HepG2 (cell line): ENCODE results near the gene BLOC1S4. TPM values are rescaled to one million over a fixed set of nuclear protein-coding genes. Genes with fewer than 3 reads are reported as not detected.
A peak's percentile ranks its signal among the peaks of the same experiment; 100 is the strongest.

ENCODE experiments used
- MED1 ChIP-seq: sonication (generic); formaldehyde crosslinking; IDR thresholded peaks from 2 replicates; pipeline ENCODE4 v1.4.0; 2020; ENCODE audit warnings: missing genetic modification reagents
- MIXL1 ChIP-seq: IDR thresholded peaks from 2 replicates; pipeline ENCODE4 v1.6.1; 2016
- NFE2L1 ChIP-seq: sonication (generic); formaldehyde crosslinking; IDR thresholded peaks from 2 replicates; pipeline ENCODE4 v1.4.0; 2020; ENCODE audit warnings: missing genetic modification reagents, mild to moderate bottlenecking, borderline replicate concordance
- NFIC ChIP-seq: IDR thresholded peaks from 2 replicates; pipeline ENCODE4 v1.6.1; 2012; ENCODE audit warnings: mild to moderate bottlenecking, low read length, inconsistent platforms
- PHF5A ChIP-seq: IDR thresholded peaks from one replicate; pipeline ENCODE4 v1.6.1; 2018; ENCODE audit warnings: low read depth, missing genetic modification reagents; ENCODE audit not compliant: unreplicated experiment
- RARG ChIP-seq: sonication (generic); formaldehyde crosslinking; IDR thresholded peaks from 2 replicates; pipeline ENCODE4 v1.4.0; 2020; ENCODE audit warnings: low read depth, mild to moderate bottlenecking, missing genetic modification reagents
- SPEN ChIP-seq: sonication (generic); formaldehyde crosslinking; IDR thresholded peaks from 2 replicates; pipeline ENCODE4 v1.5.1; 2020; ENCODE audit warnings: low read depth, mild to moderate bottlenecking, missing genetic modification reagents
- SRSF4 ChIP-seq: fragments of 200-400 bp; formaldehyde crosslinking; IDR thresholded peaks from one replicate; pipeline ENCODE4 v1.6.1; 2018; ENCODE audit warnings: mild to moderate bottlenecking, low read depth, low read length, moderate library complexity; ENCODE audit not compliant: poor library complexity, severe bottlenecking
- THAP11 ChIP-seq: IDR thresholded peaks from 2 replicates; pipeline ENCODE4 v1.6.1; 2016; ENCODE audit warnings: missing biosample characterization, missing genetic modification reagents
- ZNF180 ChIP-seq: sonication (generic); formaldehyde crosslinking; IDR thresholded peaks from 2 replicates; pipeline ENCODE4 v1.4.0; 2020; ENCODE audit warnings: low read depth, missing genetic modification reagents, borderline replicate concordance
- ZNF543 ChIP-seq: sonication (generic); formaldehyde crosslinking; IDR thresholded peaks from 2 replicates; pipeline ENCODE4 v1.4.0; 2020; ENCODE audit warnings: mild to moderate bottlenecking, missing genetic modification reagents
- ZNF607 ChIP-seq: sonication (generic); formaldehyde crosslinking; IDR thresholded peaks from 2 replicates; pipeline ENCODE4 v1.5.1; 2020; ENCODE audit warnings: missing genetic modification reagents, mild to moderate bottlenecking, borderline replicate concordance
- ZNF768 ChIP-seq: sonication (generic); formaldehyde crosslinking; IDR thresholded peaks from 2 replicates; pipeline ENCODE4 v1.4.0; 2020; ENCODE audit warnings: missing genetic modification reagents
- ZNF775 ChIP-seq: sonication (generic); formaldehyde crosslinking; IDR thresholded peaks from 2 replicates; pipeline ENCODE4 v1.4.0; 2020; ENCODE audit warnings: missing genetic modification reagents, mild to moderate bottlenecking, moderate library complexity, borderline replicate concordance
- polyA plus RNA-seq, 8 experiments: library from polyadenylated mRNA; depleted of rRNA in 3 of 8; stranded (reverse) in 7 of 8; unstranded in 1 of 8; fragments of >200 nt; fragmentation: Illumina TruSeq in 4 of 8; extraction: Trizol in 4 of 8; gene quantifications; 2 replicates each; pipeline versions ENCODE4 v1.2.1 to v1.2.3, GENCODE V29; 2011 to 2016; ENCODE audit warnings: low read depth in 4 of 8, missing spikeins in 1 of 8, mixed read lengths in 1 of 8; ENCODE audit not compliant: insufficient read depth in 1 of 8
- total RNA-seq, 5 experiments: library from RNA; depleted of rRNA; stranded (reverse); fragments of >200 nt; fragmentation: Illumina TruSeq; extraction: Trizol; gene quantifications; 2 replicates each; pipeline ENCODE4 v1.2.3, GENCODE V29; 2016; ENCODE audit warnings: low read depth in 1 of 5
- TF ChIP-seq, protein P1 (sequence below), 2 experiments: sonication (generic) in 1 of 2; formaldehyde crosslinking in 1 of 2; IDR thresholded peaks; 2 replicates each; pipeline versions ENCODE4 v1.6.1 to v1.9.0; 2014 to 2022; ENCODE audit warnings: antibody characterized with exemption in 1 of 2, borderline replicate concordance in 1 of 2, inconsistent platforms in 1 of 2, low read depth in 1 of 2, missing genetic modification reagents in 1 of 2
- TF ChIP-seq, protein P2 (sequence below): sonication (generic); formaldehyde crosslinking; IDR thresholded peaks from 2 replicates; pipeline ENCODE4 v1.5.0; 2020; ENCODE audit warnings: mild to moderate bottlenecking, missing genetic modification reagents
- TF ChIP-seq, protein P3 (sequence below): IDR thresholded peaks from 2 replicates; pipeline ENCODE4 v1.6.1; 2016
- TF ChIP-seq, protein P4 (sequence below): fragments of 450-650 bp; IDR thresholded peaks from 2 replicates; pipeline ENCODE4 v1.6.1; 2017; ENCODE audit warnings: mild to moderate bottlenecking

BLOC1S4 gene
- total and polyA plus RNA-seq, 2 of the 13 experiments (the other 11 are each of a cell fraction or from before 2014, with no cell fraction given): 15.5 to 20.9 TPM

DNA sequence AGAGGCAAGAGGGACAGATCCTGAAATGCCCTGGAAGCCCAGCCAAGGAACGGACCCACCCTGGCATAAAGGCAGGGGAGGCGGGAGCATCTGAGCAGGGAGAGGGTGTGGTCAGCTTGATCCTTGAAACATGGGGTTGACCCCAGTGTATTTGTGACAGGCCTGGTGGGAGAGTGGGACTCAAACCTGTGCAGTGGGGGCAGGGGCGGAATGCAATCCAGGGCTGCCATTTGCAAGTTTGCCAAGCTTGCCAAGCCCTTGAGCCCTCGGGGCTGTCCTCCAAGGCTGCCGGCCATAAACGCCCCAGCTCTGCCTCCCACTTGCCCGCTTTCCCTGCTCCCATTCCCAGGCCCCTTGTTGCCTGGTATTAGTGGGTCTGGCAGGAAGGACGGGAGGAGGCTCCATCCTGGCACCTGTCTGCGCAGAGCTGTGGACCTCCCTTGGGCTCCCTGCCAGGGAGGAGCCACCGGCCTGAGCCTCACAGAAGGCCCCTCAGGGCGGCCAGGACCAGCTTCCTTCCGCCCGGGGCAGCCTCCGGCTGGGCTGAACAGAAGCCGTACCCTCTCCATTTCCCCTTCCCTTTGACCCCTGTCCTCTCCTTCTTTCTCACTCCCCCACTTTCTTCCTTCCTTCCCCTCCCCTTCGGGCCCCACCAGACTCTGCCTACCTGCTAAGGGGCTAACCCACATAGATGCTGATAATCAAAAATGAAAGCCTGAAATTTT is 21.6 kb upstream of the BLOC1S4 start (continued):
- TF ChIP-seq, protein P1, sequence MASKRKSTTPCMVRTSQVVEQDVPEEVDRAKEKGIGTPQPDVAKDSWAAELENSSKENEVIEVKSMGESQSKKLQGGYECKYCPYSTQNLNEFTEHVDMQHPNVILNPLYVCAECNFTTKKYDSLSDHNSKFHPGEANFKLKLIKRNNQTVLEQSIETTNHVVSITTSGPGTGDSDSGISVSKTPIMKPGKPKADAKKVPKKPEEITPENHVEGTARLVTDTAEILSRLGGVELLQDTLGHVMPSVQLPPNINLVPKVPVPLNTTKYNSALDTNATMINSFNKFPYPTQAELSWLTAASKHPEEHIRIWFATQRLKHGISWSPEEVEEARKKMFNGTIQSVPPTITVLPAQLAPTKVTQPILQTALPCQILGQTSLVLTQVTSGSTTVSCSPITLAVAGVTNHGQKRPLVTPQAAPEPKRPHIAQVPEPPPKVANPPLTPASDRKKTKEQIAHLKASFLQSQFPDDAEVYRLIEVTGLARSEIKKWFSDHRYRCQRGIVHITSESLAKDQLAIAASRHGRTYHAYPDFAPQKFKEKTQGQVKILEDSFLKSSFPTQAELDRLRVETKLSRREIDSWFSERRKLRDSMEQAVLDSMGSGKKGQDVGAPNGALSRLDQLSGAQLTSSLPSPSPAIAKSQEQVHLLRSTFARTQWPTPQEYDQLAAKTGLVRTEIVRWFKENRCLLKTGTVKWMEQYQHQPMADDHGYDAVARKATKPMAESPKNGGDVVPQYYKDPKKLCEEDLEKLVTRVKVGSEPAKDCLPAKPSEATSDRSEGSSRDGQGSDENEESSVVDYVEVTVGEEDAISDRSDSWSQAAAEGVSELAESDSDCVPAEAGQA (IDR thresholded peaks at IDR 0.05; ENCODE audit: low read depth): no peak
- TF ChIP-seq, protein P1 (CRISPR knock-in tag; IDR thresholded peaks at IDR 0.05; ENCODE audit: borderline replicate concordance): no peak
- TF ChIP-seq MED1 (CRISPR knock-in tag): no peak
- TF ChIP-seq SRSF4: no peak
- no peak for TF ChIP-seq MIXL1 (CRISPR knock-in tag)
- 0 out of 2 replicates have a peak, but pooled peaks have one; percentile 7 for TF ChIP-seq ZNF607 (CRISPR knock-in tag)
- no peak for TF ChIP-seq SPEN
- 0 out of 2 replicates have a peak, but pooled peaks have one; percentile 39 for TF ChIP-seq RARG (CRISPR knock-in tag)
- TF ChIP-seq, protein P2, sequence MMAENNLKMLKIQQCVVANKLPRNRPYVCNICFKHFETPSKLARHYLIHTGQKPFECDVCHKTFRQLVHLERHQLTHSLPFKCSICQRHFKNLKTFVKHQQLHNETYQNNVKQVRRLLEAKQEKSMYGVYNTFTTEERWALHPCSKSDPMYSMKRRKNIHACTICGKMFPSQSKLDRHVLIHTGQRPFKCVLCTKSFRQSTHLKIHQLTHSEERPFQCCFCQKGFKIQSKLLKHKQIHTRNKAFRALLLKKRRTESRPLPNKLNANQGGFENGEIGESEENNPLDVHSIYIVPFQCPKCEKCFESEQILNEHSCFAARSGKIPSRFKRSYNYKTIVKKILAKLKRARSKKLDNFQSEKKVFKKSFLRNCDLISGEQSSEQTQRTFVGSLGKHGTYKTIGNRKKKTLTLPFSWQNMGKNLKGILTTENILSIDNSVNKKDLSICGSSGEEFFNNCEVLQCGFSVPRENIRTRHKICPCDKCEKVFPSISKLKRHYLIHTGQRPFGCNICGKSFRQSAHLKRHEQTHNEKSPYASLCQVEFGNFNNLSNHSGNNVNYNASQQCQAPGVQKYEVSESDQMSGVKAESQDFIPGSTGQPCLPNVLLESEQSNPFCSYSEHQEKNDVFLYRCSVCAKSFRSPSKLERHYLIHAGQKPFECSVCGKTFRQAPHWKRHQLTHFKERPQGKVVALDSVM (CRISPR knock-in tag): 0 out of 2 replicates have a peak, but pooled peaks have one; percentile 39
- TF ChIP-seq, protein P3, sequence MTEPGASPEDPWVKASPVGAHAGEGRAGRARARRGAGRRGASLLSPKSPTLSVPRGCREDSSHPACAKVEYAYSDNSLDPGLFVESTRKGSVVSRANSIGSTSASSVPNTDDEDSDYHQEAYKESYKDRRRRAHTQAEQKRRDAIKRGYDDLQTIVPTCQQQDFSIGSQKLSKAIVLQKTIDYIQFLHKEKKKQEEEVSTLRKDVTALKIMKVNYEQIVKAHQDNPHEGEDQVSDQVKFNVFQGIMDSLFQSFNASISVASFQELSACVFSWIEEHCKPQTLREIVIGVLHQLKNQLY (CRISPR knock-in tag): no peak
- peak; percentile 22; the same call in 1 of the 2 replicates for TF ChIP-seq ZNF543 (CRISPR knock-in tag)
- TF ChIP-seq ZNF775 (CRISPR knock-in tag): no peak
- no peak for TF ChIP-seq PHF5A
- no peak for TF ChIP-seq THAP11 (CRISPR knock-in tag)
- TF ChIP-seq NFIC: no peak
- no peak for TF ChIP-seq ZNF180 (CRISPR knock-in tag)
- no peak for TF ChIP-seq ZNF768
- no peak for TF ChIP-seq NFE2L1 (CRISPR knock-in tag)
- TF ChIP-seq, protein P4, sequence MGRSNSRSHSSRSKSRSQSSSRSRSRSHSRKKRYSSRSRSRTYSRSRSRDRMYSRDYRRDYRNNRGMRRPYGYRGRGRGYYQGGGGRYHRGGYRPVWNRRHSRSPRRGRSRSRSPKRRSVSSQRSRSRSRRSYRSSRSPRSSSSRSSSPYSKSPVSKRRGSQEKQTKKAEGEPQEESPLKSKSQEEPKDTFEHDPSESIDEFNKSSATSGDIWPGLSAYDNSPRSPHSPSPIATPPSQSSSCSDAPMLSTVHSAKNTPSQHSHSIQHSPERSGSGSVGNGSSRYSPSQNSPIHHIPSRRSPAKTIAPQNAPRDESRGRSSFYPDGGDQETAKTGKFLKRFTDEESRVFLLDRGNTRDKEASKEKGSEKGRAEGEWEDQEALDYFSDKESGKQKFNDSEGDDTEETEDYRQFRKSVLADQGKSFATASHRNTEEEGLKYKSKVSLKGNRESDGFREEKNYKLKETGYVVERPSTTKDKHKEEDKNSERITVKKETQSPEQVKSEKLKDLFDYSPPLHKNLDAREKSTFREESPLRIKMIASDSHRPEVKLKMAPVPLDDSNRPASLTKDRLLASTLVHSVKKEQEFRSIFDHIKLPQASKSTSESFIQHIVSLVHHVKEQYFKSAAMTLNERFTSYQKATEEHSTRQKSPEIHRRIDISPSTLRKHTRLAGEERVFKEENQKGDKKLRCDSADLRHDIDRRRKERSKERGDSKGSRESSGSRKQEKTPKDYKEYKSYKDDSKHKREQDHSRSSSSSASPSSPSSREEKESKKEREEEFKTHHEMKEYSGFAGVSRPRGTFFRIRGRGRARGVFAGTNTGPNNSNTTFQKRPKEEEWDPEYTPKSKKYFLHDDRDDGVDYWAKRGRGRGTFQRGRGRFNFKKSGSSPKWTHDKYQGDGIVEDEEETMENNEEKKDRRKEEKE: no peak
